Astrocyte of the hippocampus (primary cell): ENCODE measurements around the gene DEPDC5.

Source experiments
- DNase-seq: peaks from one replicate; pipeline ENCODE4 v3.0.0; 2011; ENCODE audit warnings: low read depth, low spot score

Gene DEPDC5

GRCh38 chr22:31895411-31896123, 141.7 kb downstream of the DEPDC5 start:
- DNase-seq, result no peak

GRCh38 chr22:31896472-31896871, 142.7 kb downstream of the DEPDC5 start:
- no peak for DNase-seq

GRCh38 chr22:31897842-31898805, 144.3 kb downstream of the DEPDC5 start:
- no peak for DNase-seq

GRCh38 chr22:31898926-31899325, 145.1 kb downstream of the DEPDC5 start:
- no peak for DNase-seq

GRCh38 chr22:31899669-31900068, 145.8 kb downstream of the DEPDC5 start:
- DNase-seq, result no peak

GRCh38 chr22:31901388-31902137, 147.7 kb downstream of the DEPDC5 start:
- DNase-seq, result no peak

- no peak for DNase-seq
Observed at GRCh38 chr22:31904651-31905050, 150.8 kb downstream of the DEPDC5 start.

GRCh38 chr22:31905356-31905755, 151.5 kb downstream of the DEPDC5 start:
- DNase-seq, result no peak

GRCh38 chr22:31906086-31906485, 152.3 kb downstream of the DEPDC5 start:
- DNase-seq, result no peak

- no peak for DNase-seq
Observed at GRCh38 chr22:31906569-31906968, 152.8 kb downstream of the DEPDC5 start.

- DNase-seq, result no peak
Observed at GRCh38 chr22:31909977-31910376, 156.2 kb downstream of the DEPDC5 start.

- DNase-seq, result no peak
Observed at GRCh38 chr22:31911565-31912406, 158.0 kb downstream of the DEPDC5 start.

GRCh38 chr22:31912407-31912743, 158.6 kb downstream of the DEPDC5 start:
- DNase-seq, result no peak

GRCh38 chr22:31915586-31915985, 161.8 kb downstream of the DEPDC5 start:
- DNase-seq, result no peak

- DNase-seq, result no peak
Observed at GRCh38 chr22:31917227-31917921, 163.6 kb downstream of the DEPDC5 start.

- DNase-seq, result no peak
Observed at GRCh38 chr22:31919730-31920129, 165.9 kb downstream of the DEPDC5 start.

- no peak for DNase-seq
Observed at GRCh38 chr22:31920306-31920705, 166.5 kb downstream of the DEPDC5 start.

- DNase-seq, result no peak
Observed at GRCh38 chr22:31921106-31921505, 167.3 kb downstream of the DEPDC5 start.

- no peak for DNase-seq
Observed at GRCh38 chr22:31922534-31922933, 168.7 kb downstream of the DEPDC5 start.

GRCh38 chr22:31923136-31923535, 169.3 kb downstream of the DEPDC5 start:
- no peak for DNase-seq

- DNase-seq, result no peak
Observed at GRCh38 chr22:31923747-31924146, 169.9 kb downstream of the DEPDC5 start.
